Measurements from ENCODE around the gene ABHD12.

DNA sequence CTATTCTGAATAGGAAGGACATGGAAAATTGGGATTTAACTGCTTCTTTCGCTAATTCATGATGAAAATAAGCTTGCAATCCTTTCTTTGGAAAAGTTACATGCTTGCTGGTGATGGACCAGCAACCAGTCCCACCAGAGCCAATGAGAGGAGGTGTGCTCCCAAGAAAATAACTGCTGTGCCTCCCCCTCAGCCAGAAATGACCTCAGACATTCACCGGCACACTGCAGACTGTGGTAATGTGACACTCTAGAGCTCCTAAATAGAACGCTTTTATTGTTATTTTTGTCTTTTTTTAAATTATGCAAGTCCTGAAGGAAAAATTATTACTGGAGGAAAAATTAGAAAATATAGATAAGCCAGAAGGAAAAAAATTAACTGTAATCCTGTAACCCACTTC, 140.1 kb downstream of the ABHD12 start:
- TF ChIP-seq CTCF (IDR thresholded peaks at IDR 0.05) (no peak), POLR2A (IDR thresholded peaks at IDR 0.05) (no peak)
